ENCODE measurements around the gene ERBB3.
"Not testable (repeated sequence)": the region's sequence is repeated elsewhere in the genome, so short reads cannot be mapped to it uniquely, and the experiment has no call there.

ERBB3 gene

GRCh38 chr12:56079723-56080555, at the start of gene ERBB3:
TSS of gene ERBB3 (plus strand) at chr12:56080165. CDS start at chr12:56080301, 136 bp downstream.
- peak; percentile 49 to 52 for DNase-seq (ENCODE audit: low read depth in 2 of 2)

- no peak for DNase-seq (ENCODE audit: low read depth in 2 of 2)
Observed at GRCh38 chr12:56031987-56032386, 48.0 kb upstream of the ERBB3 start.

- DNase-seq (ENCODE audit: low read depth in 2 of 2): peak; percentile 34 to 44
Observed at GRCh38 chr12:56034586-56035332, 45.2 kb upstream of the ERBB3 start.

GRCh38 chr12:56037161-56037560, 42.8 kb upstream of the ERBB3 start:
- no peak for DNase-seq (ENCODE audit: low read depth in 2 of 2)

GRCh38 chr12:56038022-56038655, 41.8 kb upstream of the ERBB3 start:
- no peak for DNase-seq (ENCODE audit: low read depth in 2 of 2)

- no peak for DNase-seq (ENCODE audit: low read depth in 2 of 2)
Observed at GRCh38 chr12:56040151-56040550, 39.8 kb upstream of the ERBB3 start.

GRCh38 chr12:56040963-56041551, 38.9 kb upstream of the ERBB3 start:
- no peak for DNase-seq (ENCODE audit: low read depth in 2 of 2)

- peak; percentile 84 to 86 for DNase-seq (ENCODE audit: low read depth in 2 of 2)
Observed at GRCh38 chr12:56041552-56042429, 38.2 kb upstream of the ERBB3 start, which contains the start of gene RPS26. TSS of gene RPS26 (plus strand) at chr12:56041918. CDS start at chr12:56042167, 249 bp downstream.

GRCh38 chr12:56042430-56042813, 37.5 kb upstream of the ERBB3 start:
- DNase-seq (ENCODE audit: low read depth in 2 of 2): not testable (repeated sequence)

- no peak for DNase-seq (ENCODE audit: low read depth in 2 of 2)
Observed at GRCh38 chr12:56042843-56043242, 37.1 kb upstream of the ERBB3 start.

- DNase-seq (ENCODE audit: low read depth in 2 of 2): no peak
Observed at GRCh38 chr12:56046027-56046780, 33.8 kb upstream of the ERBB3 start.

- no peak for DNase-seq (ENCODE audit: low read depth in 2 of 2)
Observed at GRCh38 chr12:56053407-56053893, 26.5 kb upstream of the ERBB3 start.

- not testable (repeated sequence) for DNase-seq (ENCODE audit: low read depth in 2 of 2)
Observed at GRCh38 chr12:56059964-56060363, 20.0 kb upstream of the ERBB3 start.

GRCh38 chr12:56061982-56062381, 18.0 kb upstream of the ERBB3 start:
- DNase-seq (ENCODE audit: low read depth in 2 of 2): no peak

GRCh38 chr12:56062996-56063395, 17.0 kb upstream of the ERBB3 start:
- no peak for DNase-seq (ENCODE audit: low read depth in 2 of 2)

GRCh38 chr12:56071648-56072047, 8.3 kb upstream of the ERBB3 start:
- no peak for DNase-seq (ENCODE audit: low read depth in 2 of 2)

GRCh38 chr12:56074396-56074795, 5.6 kb upstream of the ERBB3 start:
- no peak for DNase-seq (ENCODE audit: low read depth in 2 of 2)

- DNase-seq (ENCODE audit: low read depth in 2 of 2): not testable (repeated sequence)
Observed at GRCh38 chr12:56077966-56078365, 2.0 kb upstream of the ERBB3 start.

- DNase-seq (ENCODE audit: low read depth in 2 of 2): no peak
Observed at GRCh38 chr12:56078427-56078826, 1.5 kb upstream of the ERBB3 start.

Data from stimulated activated CD8-positive, alpha-beta memory T cell treated with anti-CD3 and anti-CD28 coated beads, Interleukin-2, amount 100 ng/mL, for 48 hours (primary cell).